NCI-H2171 (cell line): Measurements from ENCODE around the gene FAM200C.
"Not testable (repeated sequence)": the region's sequence is repeated elsewhere in the genome, so short reads cannot be mapped to it uniquely, and the experiment has no call there.

Source experiments
- DNase-seq: peaks from one replicate; lab custom pipeline; 2025; lab: John Stamatoyannopoulos, UW

The FAM200C gene

GRCh38 chr5:160399402-160400353 lies at the start of gene FAM200C:
Gene FAM200C (minus strand): TSS chr5:160400054. CDS start chr5:160395490, 4,564 bp downstream.
- DNase-seq, result peak; percentile 69

GRCh38 chr5:160449458-160449857 lies 49.6 kb upstream of the FAM200C start:
- DNase-seq, result no peak

GRCh38 chr5:160448886-160449285 lies 49.0 kb upstream of the FAM200C start:
- no peak for DNase-seq

GRCh38 chr5:160445751-160446150 lies 45.9 kb upstream of the FAM200C start:
- DNase-seq, result no peak

- DNase-seq, result no peak
These were observed 45.3 kb upstream of the FAM200C start for GRCh38 chr5:160445132-160445531.

- no peak for DNase-seq
These were observed 44.6 kb upstream of the FAM200C start for GRCh38 chr5:160444407-160444806.

GRCh38 chr5:160442824-160443431 lies 43.1 kb upstream of the FAM200C start:
- no peak for DNase-seq

GRCh38 chr5:160441311-160441781 lies 41.5 kb upstream of the FAM200C start:
- DNase-seq, result no peak

GRCh38 chr5:160439205-160439600 lies 39.3 kb upstream of the FAM200C start:
- DNase-seq, result peak; percentile 27

GRCh38 chr5:160438316-160439204 lies 38.7 kb upstream of the FAM200C start:
- DNase-seq, result peak; percentile 32

GRCh38 chr5:160437271-160437670 lies 37.4 kb upstream of the FAM200C start:
- DNase-seq, result no peak

GRCh38 chr5:160436661-160437060 lies 36.8 kb upstream of the FAM200C start:
- DNase-seq, result not testable (repeated sequence)

- no peak for DNase-seq
These were observed 36.2 kb upstream of the FAM200C start for GRCh38 chr5:160436017-160436416.

- no peak for DNase-seq
These were observed 35.7 kb upstream of the FAM200C start for GRCh38 chr5:160435532-160435931.

- DNase-seq, result no peak
These were observed 34.2 kb upstream of the FAM200C start for GRCh38 chr5:160434022-160434531.

GRCh38 chr5:160432787-160433186 lies 32.9 kb upstream of the FAM200C start:
- DNase-seq, result no peak

- no peak for DNase-seq
These were observed 32.3 kb upstream of the FAM200C start for GRCh38 chr5:160432196-160432595.

GRCh38 chr5:160427607-160428006 lies 27.8 kb upstream of the FAM200C start:
- no peak for DNase-seq

- DNase-seq, result peak; percentile 19
These were observed 23.2 kb upstream of the FAM200C start for GRCh38 chr5:160423099-160423498.

GRCh38 chr5:160421625-160422258 lies 21.9 kb upstream of the FAM200C start, which contains the start of gene PTTG1:
Gene PTTG1 (plus strand): TSS chr5:160421855. CDS start chr5:160422313, 458 bp downstream.
- DNase-seq, result peak; percentile 81

GRCh38 chr5:160420331-160420610 lies 20.4 kb upstream of the FAM200C start:
- DNase-seq, result no peak
